Activated T-helper 1 cell treated with anti-CD3 and anti-CD28 coated beads, Interleukin-2, amount 50 U/mL, for 16 hours (primary cell): Measurements from ENCODE around the gene EXD1.

Source experiments
- DNase-seq, 2 donors: peaks; one replicate each; pipeline ENCODE4 v3.0.0-alpha.2; 2020; ENCODE audit warnings: low read depth in 1 of 2, low spot score in 1 of 2

EXD1 gene

DNA sequence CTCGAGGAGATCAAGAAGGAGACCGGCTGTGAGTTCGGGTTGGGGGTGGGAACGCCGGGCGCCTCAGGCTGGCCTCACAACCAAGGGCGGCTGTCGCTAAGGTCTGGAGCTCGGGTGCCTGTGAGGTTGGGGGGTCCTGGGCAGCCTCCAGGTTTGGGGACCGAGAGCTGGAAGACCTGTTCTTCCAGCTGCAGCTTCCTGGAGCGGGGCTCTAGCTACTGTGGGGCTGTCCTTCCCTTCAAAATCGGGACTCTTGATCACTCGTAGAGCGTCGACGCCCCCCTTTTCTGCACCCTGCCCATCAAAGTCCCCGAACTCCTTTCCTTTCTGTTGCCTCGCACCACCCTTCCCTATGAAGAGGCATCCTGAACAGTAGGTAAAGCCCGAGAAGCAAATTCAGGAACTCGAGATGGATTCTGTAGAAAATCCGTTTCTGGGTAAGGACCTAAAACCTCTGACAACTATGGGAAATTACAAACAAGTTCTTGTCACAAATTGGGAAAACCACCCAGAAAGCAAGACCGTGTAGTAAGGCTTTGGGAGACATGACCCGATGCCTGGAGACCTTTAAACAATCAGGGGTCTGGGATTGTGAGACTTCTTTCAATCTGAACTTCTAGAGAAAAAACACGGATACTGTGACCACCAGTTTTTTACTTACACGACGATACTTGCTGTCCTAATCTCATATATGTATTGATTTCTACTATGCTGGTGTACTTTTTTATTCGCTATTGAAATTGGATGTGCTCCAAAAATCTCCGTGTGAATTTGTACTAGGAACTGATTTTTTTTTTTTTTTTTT, 1.1 kb upstream of the EXD1 start:
- DNase-seq = no peak

DNA sequence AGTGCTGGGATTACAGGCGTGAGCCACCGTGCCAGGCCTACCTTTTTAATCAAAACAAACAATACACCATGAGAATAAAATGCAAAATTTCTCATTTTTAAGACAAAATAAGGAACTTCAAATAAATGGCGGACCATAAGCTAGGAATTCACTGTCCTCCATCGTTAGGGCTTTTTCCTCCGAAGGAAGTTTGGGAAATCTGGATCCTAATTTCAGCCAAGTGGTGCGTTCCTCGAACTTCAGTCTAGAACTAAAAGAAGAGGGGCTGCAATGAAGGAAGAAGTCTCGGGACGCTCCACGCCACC, 260 bp downstream of the EXD1 start:
- DNase-seq = no peak

DNA sequence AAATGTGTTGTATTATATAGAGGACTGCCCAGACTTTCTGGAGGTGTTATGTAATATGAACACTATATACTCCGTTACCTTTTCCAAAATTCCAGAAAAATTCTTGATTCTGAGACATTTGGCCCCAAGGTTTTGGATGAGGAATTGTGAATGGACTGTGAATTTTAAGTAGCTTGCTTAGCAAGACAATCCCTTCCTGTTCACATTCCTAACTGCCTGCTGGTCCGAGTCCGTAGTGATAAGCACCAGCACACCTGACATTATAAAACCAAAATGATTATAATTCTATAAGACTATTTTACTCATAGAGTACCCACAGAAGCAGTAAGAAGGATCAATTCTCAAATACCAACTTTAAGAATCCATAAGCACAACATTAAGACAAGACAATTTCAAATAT, 11.2 kb downstream of the EXD1 start:
- DNase-seq = no peak

- DNase-seq = no peak
These were observed 11.7 kb downstream of the EXD1 start for GRCh38 chr15:41218851-41219250.

GRCh38 chr15:41215708-41216107, 14.8 kb downstream of the EXD1 start:
- no peak for DNase-seq

GRCh38 chr15:41207687-41208448, 22.7 kb downstream of the EXD1 start:
- DNase-seq = no peak

DNA sequence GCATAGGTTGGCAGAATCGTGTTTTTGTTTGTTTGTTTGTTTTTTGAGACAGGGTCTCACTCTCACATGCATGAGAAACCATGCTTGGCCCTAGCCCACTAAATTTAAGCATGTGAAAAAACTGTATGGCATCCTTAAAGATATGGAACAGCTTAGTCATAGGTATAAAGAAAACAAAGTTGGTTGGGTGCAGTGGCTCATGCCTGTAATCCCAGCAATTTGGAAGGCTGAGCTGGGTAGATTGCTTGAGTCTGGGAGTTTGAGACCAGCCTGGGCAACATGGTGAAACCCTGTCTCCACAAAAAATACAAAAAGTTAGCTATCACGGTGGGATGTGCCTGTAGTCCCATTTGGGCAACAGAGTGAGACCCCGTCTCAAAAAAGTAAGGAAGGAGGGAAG, 25.2 kb downstream of the EXD1 start:
- DNase-seq = no peak

- DNase-seq = no peak
These were observed 27.2 kb downstream of the EXD1 start for GRCh38 chr15:41203395-41203794.

DNA sequence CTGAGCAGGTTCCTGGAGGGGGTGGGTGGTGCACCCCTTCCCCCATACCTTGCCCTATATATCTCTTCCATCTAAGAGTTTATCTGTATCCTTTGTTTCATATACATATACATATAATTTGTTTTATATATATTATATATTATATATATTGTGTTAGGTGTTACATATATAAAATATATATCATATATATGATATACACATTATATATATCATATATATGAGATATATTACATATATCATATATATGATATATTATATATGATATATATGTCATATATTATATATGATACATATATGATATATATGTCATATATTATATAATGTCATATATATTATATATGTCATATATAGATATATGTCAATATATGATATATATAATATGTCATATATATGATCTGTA, 31.1 kb downstream of the EXD1 start:
- no peak for DNase-seq

GRCh38 chr15:41194444-41194843, 36.1 kb downstream of the EXD1 start:
- no peak for DNase-seq

- no peak for DNase-seq
These were observed 47.0 kb downstream of the EXD1 start for GRCh38 chr15:41183581-41183980.

- DNase-seq = no peak
These were observed 48.3 kb downstream of the EXD1 start for GRCh38 chr15:41182266-41182665.

DNA sequence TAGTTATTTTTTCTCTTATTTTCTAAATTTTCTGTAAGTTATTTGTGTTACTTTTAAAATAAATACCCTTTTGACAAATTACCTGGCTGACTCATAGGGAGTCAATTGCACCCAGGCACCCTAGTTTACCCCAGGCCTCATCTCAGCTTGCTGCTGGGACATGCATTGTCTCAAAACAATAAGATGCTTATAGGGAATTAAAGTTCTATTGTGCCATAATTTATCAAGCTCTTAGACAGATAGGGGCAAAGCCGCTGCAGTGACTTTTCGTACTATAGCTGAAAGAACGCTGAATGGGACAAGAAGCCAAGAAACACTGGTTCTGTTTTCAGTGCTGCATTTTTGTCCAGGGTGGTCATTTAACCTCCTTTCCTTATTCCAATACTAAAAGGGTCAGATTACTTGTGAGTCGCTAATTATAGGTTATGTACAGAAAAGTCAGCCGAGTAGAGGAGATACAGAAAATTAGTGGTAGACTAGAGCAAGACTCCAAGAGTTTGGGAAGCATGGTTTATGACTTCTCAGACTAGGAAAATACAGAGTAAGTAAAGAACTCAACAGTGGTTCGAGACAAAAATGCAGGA, 50.3 kb downstream of the EXD1 start:
- no peak for DNase-seq

- no peak for DNase-seq
These were observed 60.8 kb downstream of the EXD1 start for GRCh38 chr15:41169781-41170180.

- DNase-seq = no peak
These were observed 61.5 kb downstream of the EXD1 start for GRCh38 chr15:41169086-41169485.

DNA sequence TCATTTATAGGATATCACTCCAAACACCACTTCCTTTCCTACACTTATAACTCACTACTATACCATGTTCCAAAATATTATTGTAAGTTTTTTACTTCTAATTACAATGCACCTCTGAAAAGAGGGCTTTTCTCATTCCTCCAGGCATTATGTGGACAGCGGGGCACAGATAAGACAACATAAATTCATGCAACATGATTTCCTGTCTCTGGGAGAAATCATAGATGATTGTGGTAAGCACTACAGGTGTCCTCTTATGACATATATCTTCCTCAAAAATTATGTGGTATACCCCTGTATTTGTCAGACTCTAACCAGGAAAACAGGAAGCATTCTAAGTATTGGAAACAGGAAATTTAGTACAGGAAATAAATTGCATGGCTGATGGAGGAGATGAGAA, 68.8 kb downstream of the EXD1 start:
- DNase-seq = no peak

- DNase-seq = no peak
These were observed 69.2 kb downstream of the EXD1 start for GRCh38 chr15:41161336-41161735.

DNA sequence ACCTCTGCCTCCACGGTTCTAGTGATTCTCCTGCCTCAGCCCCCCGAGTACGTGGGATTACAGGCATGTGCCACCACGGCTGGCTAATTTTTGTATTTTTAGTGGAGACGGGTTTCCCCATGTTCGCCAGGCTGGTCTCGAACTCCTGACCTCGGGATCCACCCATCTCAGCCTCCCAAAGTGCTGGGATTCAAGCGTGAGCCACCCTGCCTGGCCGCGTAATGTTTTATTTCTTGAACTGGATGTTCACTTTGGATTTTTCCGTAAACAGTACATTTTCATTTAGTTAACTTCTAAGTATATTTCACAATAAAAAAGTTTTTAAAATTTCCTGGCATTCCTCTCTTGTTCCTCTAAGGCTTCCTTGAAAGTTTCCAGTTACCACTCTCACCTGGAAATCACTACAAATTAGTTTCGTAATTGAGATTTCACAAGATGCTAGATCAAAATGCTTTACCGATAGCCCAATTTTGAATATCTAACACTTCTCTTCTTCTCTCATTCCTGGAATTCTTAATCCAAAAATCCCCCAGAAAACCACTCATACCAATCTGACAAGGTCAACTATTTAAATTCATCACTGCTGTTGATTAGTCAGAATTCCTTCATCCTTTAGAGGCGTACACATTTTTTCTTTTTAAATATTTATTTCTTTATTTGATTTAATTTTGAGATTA, 69.8 kb downstream of the EXD1 start:
- DNase-seq = no peak

- no peak for DNase-seq
These were observed 76.1 kb downstream of the EXD1 start for GRCh38 chr15:41154412-41154811.

DNA sequence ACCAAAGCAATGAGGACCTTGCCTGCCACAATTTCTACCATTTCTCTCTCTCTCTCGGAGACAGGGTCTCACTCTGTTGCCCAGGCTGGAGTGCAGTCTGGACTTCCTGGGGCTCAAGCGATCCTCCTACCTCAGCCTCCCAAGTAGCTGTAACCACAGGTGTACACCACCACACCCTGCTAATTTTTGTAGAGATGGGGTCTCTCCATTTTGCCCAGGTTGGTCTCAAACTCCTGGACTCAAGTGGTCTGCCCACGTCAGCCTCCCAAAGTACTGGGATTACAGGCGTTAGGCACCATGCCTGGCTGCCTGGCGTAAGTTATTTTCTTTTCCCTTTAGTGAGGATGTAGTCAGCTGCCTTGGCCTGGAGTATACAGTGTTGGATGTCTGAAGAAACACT, 76.8 kb downstream of the EXD1 start:
- no peak for DNase-seq

GRCh38 chr15:41151451-41152005, 79.0 kb downstream of the EXD1 start:
- DNase-seq = no peak

DNA sequence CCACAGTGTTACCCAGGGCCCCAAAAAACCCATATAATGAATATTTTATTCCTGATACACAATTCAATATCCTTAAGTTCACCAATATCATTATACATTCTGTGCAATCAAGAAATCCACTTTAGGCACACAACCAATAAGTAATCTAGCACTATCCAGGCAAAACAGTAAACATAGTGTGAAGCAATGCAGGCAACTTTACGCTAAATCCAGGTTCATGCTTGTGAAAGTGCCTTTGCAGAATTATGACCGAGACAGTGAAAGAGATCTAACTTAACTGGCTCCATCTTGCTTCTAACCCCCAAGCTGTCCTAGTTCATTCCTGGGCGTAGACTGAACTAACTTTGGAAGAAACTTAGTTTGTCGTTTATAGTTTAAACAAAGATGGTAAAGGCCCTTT, 80.3 kb downstream of the EXD1 start:
- DNase-seq = no peak
